Neural progenitor cell (in vitro differentiated cells): ENCODE data around the gene GALR2. TPM values are rescaled to one million over a fixed set of nuclear protein-coding genes. Genes with fewer than 3 reads are reported as not detected.

Experiments
- DNase-seq: peaks from one replicate; pipeline ENCODE4 v3.0.0-alpha.2; 2016; ENCODE audit warnings: low spot score
- H2AFZ ChIP-seq: fragments of 200-600 bp; sonication (generic); replicated peaks from 2 replicates; pipeline ENCODE4 v1.6.1; 2016; ENCODE audit warnings: antibody characterized with exemption
- H3F3A ChIP-seq: fragments of 200-600 bp; sonication (generic); 2 replicates; pipeline ENCODE4 v1.6.1; 2016; ENCODE audit warnings: antibody characterized with exemption, low read depth
- H3K27ac ChIP-seq: fragments of 200-600 bp; sonication (generic); 2 replicates; pipeline ENCODE4 v1.5.1; 2016; ENCODE audit warnings: mild to moderate bottlenecking
- H3K27me3 ChIP-seq: fragments of 200-600 bp; sonication (generic); 2 replicates; pipeline ENCODE4 v1.6.1; 2016; ENCODE audit warnings: mild to moderate bottlenecking, moderate library complexity
- H3K36me3 ChIP-seq: fragments of 200-600 bp; sonication (generic); 2 replicates; pipeline ENCODE4 v1.5.1; 2016
- H3K4me1 ChIP-seq: fragments of 200-600 bp; sonication (generic); 2 replicates; pipeline ENCODE4 v1.6.1; 2016; ENCODE audit warnings: mixed run types
- H3K4me2 ChIP-seq: fragments of 200-600 bp; sonication (generic); 2 replicates; pipeline ENCODE4 v1.6.1; 2016
- H3K4me3 ChIP-seq: fragments of 200-600 bp; sonication (generic); 2 replicates; pipeline ENCODE4 v1.5.1; 2016
- H3K79me2 ChIP-seq: fragments of 200-600 bp; sonication (generic); 2 replicates; pipeline ENCODE4 v1.6.1; 2016; ENCODE audit warnings: low read depth
- H3K9ac ChIP-seq: fragments of 200-600 bp; sonication (generic); 2 replicates; pipeline ENCODE4 v1.6.1; 2016
- H3K9me3 ChIP-seq: fragments of 200-600 bp; sonication (generic); 2 replicates; pipeline ENCODE4 v1.5.1; 2016; ENCODE audit warnings: low read depth
- H4K20me1 ChIP-seq: fragments of 200-600 bp; sonication (generic); 2 replicates; pipeline ENCODE4 v1.6.1; 2016; ENCODE audit warnings: low read depth
- H3K27ac Mint-ChIP-seq: 3 replicates; pipeline ENCODE4 v1.8.0; 2021; ENCODE audit warnings: mixed read lengths
- H3K27me3 Mint-ChIP-seq: 2 replicates; pipeline ENCODE4 v1.8.0; 2022; ENCODE audit warnings: low read depth, mild to moderate bottlenecking, inconsistent platforms, moderate library complexity, mixed read lengths; ENCODE audit not compliant: insufficient read depth
- H3K36me3 Mint-ChIP-seq: 3 replicates; pipeline ENCODE4 v1.8.0; 2021; ENCODE audit warnings: mixed read lengths
- H3K4me1 Mint-ChIP-seq: 3 replicates; pipeline ENCODE4 v1.8.0; 2021; ENCODE audit warnings: mixed read lengths
- H3K4me3 Mint-ChIP-seq: 3 replicates; pipeline ENCODE4 v1.8.0; 2021; ENCODE audit warnings: mild to moderate bottlenecking, moderate library complexity, mixed read lengths
- H3K9me3 Mint-ChIP-seq: 3 replicates; pipeline ENCODE4 v1.8.0; 2020; ENCODE audit warnings: mixed read lengths
- CTCF ChIP-seq: fragments of 200-600 bp; sonication (generic); IDR thresholded peaks from 2 replicates; pipeline ENCODE4 v1.5.1; 2017; ENCODE audit warnings: antibody characterized with exemption, mild to moderate bottlenecking
- EZH2 ChIP-seq: fragments of 200-600 bp; sonication (generic); IDR thresholded peaks from 2 replicates; pipeline ENCODE4 v1.6.1; 2017; ENCODE audit warnings: antibody characterized with exemption, mild to moderate bottlenecking, moderate library complexity
- EZH2phosphoT487 ChIP-seq: fragments of 200-600 bp; sonication (generic); IDR thresholded peaks from 2 replicates; pipeline ENCODE4 v1.6.1; 2017; ENCODE audit warnings: antibody characterized with exemption
- total RNA-seq: library from RNA; depleted of rRNA; stranded (reverse); fragments of >200 nt; gene quantifications from 2 replicates; pipeline ENCODE4 v1.2.3, GENCODE V29; 2015; ENCODE audit warnings: low replicate concordance

Gene GALR2
- total RNA-seq, 1 donor from 2014 or later, result not detected

GRCh38 chr17:76121932-76122430, 47.4 kb downstream of the GALR2 start:
- Histone ChIP-seq H3K79me2 (no peaks in the 10 kb centered on the region), H3K36me3 (no peaks in the 10 kb centered on the region), H3F3A (peaks cover 6% of the 10 kb centered on the region), H4K20me1 (no peaks in the 10 kb centered on the region), H3K4me1 (no peaks in the 10 kb centered on the region), H3K4me3 (no peak overlapping the region), H3K27ac (no peak overlapping the region), H3K9me3 (no peaks in the 10 kb centered on the region), H2AFZ (peak overlapping the region; percentile 3), H3K4me2 (peak overlapping the region; percentile 52), H3K9ac (no peak overlapping the region), H3K27me3 (peaks cover 10% of the 10 kb centered on the region)
- no peaks in the 10 kb centered on the region for H3K9me3 Mint-ChIP-seq
- peak overlapping the region; percentile 58 for H3K4me3 Mint-ChIP-seq
- TF ChIP-seq EZH2phosphoT487, result no peak
- TF ChIP-seq EZH2, result no peak
- TF ChIP-seq CTCF, result no peak
- H3K4me1 Mint-ChIP-seq, result peaks cover 40% of the 10 kb centered on the region
- no peaks in the 10 kb centered on the region for H3K36me3 Mint-ChIP-seq
- peak overlapping the region; percentile 95 for H3K27ac Mint-ChIP-seq
- peaks cover 2% of the 10 kb centered on the region for H3K27me3 Mint-ChIP-seq
- no peak for DNase-seq

DNA sequence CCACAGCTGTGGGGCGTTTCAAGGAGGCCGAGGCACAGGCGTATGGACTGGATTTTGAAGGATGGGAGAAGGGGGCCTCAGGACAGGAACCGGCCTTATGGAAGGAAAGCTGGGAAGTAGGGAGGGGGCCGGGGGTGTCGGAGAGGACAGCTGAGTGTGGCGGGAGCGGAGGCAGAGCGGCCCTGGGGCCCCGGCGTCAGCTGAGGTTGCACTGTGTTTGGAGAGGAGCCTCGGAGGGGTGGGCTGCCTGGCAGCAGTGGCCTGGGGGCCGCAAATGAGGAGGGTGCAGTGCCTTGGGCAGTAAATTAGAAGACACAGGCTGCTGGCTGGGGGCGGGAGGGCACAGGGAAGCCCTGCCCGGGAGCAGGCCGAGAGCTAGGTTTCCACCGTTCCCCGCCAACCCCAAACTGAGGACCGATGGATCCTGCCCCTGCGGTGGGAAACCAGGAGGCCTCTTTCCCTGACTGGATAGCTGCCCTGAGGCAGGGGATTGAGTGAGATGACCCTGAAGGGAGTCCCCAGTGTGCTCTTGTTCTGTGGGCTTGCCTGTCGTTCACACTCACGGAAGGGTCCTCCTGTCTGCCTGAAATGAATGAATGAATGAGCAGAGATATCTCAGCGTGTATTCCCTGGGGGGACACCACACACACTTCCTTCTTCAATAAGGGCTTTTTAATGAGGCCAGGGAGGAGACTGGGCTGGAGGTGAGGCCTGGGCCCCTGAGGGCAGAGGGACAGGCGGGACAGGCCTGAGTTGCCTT, 48.0 kb downstream of the GALR2 start:
- H3K4me3 Mint-ChIP-seq, result peak overlapping the region; percentile 58
- TF ChIP-seq EZH2phosphoT487 (no peak), EZH2 (no peak), CTCF (no peak)
- no peaks in the 10 kb centered on the region for H3K36me3 Mint-ChIP-seq
- peaks cover 40% of the 10 kb centered on the region for H3K4me1 Mint-ChIP-seq
- peaks cover 6% of the 10 kb centered on the region for H3F3A ChIP-seq
- no peaks in the 10 kb centered on the region for H3K79me2 ChIP-seq
- peak overlapping the region; percentile 3 for H2AFZ ChIP-seq
- no peaks in the 10 kb centered on the region for H3K36me3 ChIP-seq
- H3K9me3 ChIP-seq, result no peaks in the 10 kb centered on the region
- no peak overlapping the region for H3K4me2 ChIP-seq
- no peaks in the 10 kb centered on the region for H3K4me1 ChIP-seq
- peaks cover 2% of the 10 kb centered on the region for H3K27me3 Mint-ChIP-seq
- H3K4me3 ChIP-seq, result no peak overlapping the region
- peak overlapping the region; percentile 95 for H3K27ac Mint-ChIP-seq
- H3K9ac ChIP-seq, result no peak overlapping the region
- H3K27ac ChIP-seq, result no peak overlapping the region
- H3K27me3 ChIP-seq, result peaks cover 10% of the 10 kb centered on the region
- no peaks in the 10 kb centered on the region for H3K9me3 Mint-ChIP-seq
- no peak for DNase-seq
- no peaks in the 10 kb centered on the region for H4K20me1 ChIP-seq

DNA sequence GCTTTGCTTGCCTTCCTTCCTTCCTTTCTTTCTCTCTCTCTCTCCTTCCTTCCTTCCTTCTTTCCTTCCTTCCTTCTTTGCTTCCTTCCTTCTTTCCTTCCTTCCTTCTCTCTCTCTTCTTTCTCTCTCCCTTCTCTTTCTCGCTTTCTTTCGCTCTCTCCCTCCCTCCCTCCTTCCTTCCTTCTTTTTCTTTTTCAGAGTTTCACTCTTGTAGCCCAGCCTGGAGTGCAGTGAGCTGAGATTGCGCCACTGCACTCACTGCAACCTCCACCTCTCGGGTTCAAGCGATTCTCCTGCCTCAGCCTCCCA, 48.6 kb downstream of the GALR2 start:
- Mint-ChIP-seq H3K4me3 (no peak overlapping the region), H3K4me1 (peaks cover 40% of the 10 kb centered on the region), H3K9me3 (no peaks in the 10 kb centered on the region), H3K36me3 (no peaks in the 10 kb centered on the region), H3K27ac (peak overlapping the region; percentile 55), H3K27me3 (peaks cover 2% of the 10 kb centered on the region)
- no peak for DNase-seq
- peaks cover 6% of the 10 kb centered on the region for H3F3A ChIP-seq
- H2AFZ ChIP-seq, result no peak overlapping the region
- H3K9me3 ChIP-seq, result no peaks in the 10 kb centered on the region
- H3K27me3 ChIP-seq, result peaks cover 10% of the 10 kb centered on the region
- H3K4me3 ChIP-seq, result no peak overlapping the region
- H3K79me2 ChIP-seq, result no peaks in the 10 kb centered on the region
- TF ChIP-seq EZH2, result no peak
- H3K4me2 ChIP-seq, result no peak overlapping the region
- no peak overlapping the region for H3K27ac ChIP-seq
- H3K36me3 ChIP-seq, result no peaks in the 10 kb centered on the region
- no peak overlapping the region for H3K9ac ChIP-seq
- no peaks in the 10 kb centered on the region for H4K20me1 ChIP-seq
- H3K4me1 ChIP-seq, result no peaks in the 10 kb centered on the region
